GM12878 (cell line): ENCODE data around the gene STX12. TPM values are rescaled to one million over a fixed set of nuclear protein-coding genes. Genes with fewer than 3 reads are reported as not detected.
A peak's percentile ranks its signal among the peaks of the same experiment; 100 is the strongest.

Experiments used
- ATF7 ChIP-seq: fragments of 450-650 bp; IDR thresholded peaks from 2 replicates; pipeline ENCODE4 v1.6.1; 2016; ENCODE audit warnings: low read depth, mild to moderate bottlenecking
- GABPA ChIP-seq: IDR thresholded peaks from 2 replicates; pipeline ENCODE4 v1.6.1; 2014; ENCODE audit warnings: antibody characterized with exemption, low read depth, mild to moderate bottlenecking, inconsistent platforms
- NR2C1 ChIP-seq: fragments of 450-650 bp; IDR thresholded peaks from 2 replicates; pipeline ENCODE4 v1.6.1; 2017; ENCODE audit warnings: antibody characterized with exemption, mild to moderate bottlenecking, moderate library complexity
- NRF1 ChIP-seq: conservative IDR thresholded peaks from 2 replicates; pipeline ENCODE4 v1.6.1; 2011; ENCODE audit warnings: mild to moderate bottlenecking, low read depth, low read length, improper control_type of control experiment
- RELA ChIP-seq: fragments of 450-650 bp; IDR thresholded peaks from 2 replicates; pipeline ENCODE4 v1.8.0; 2014; ENCODE audit warnings: borderline replicate concordance; ENCODE audit not compliant: partially characterized antibody
- SMARCA5 ChIP-seq: fragments of 450-650 bp; IDR thresholded peaks from 2 replicates; pipeline ENCODE4 v1.6.1; 2017; ENCODE audit warnings: mild to moderate bottlenecking
- SUZ12 ChIP-seq: fragments of 200-600 bp; sonication (generic); IDR thresholded peaks from one replicate; pipeline ENCODE4 v1.6.1; 2018; ENCODE audit warnings: antibody characterized with exemption, mild to moderate bottlenecking; ENCODE audit not compliant: unreplicated experiment
- TARDBP ChIP-seq: IDR thresholded peaks from 2 replicates; pipeline ENCODE4 v1.6.1; 2016; ENCODE audit warnings: borderline replicate concordance
- USF2 ChIP-seq: IDR thresholded peaks from 2 replicates; pipeline ENCODE4 v1.6.1; 2011; ENCODE audit warnings: low read depth, low read length, improper control_type of control experiment, borderline replicate concordance
- ZBTB33 ChIP-seq: fragments of 450-650 bp; IDR thresholded peaks from 2 replicates; pipeline ENCODE4 v1.6.1; 2017; ENCODE audit warnings: mild to moderate bottlenecking
- ZBTB40 ChIP-seq: fragments of 450-650 bp; IDR thresholded peaks from 2 replicates; pipeline ENCODE4 v1.6.1; 2016; ENCODE audit warnings: mild to moderate bottlenecking, moderate library complexity, borderline replicate concordance
- ZNF217 ChIP-seq: fragments of 450-650 bp; IDR thresholded peaks from 2 replicates; pipeline ENCODE4 v1.6.1; 2017; ENCODE audit warnings: antibody characterized with exemption, mild to moderate bottlenecking
- ZNF24 ChIP-seq: fragments of 450-650 bp; IDR thresholded peaks from 2 replicates; pipeline ENCODE4 v1.6.1; 2017; ENCODE audit warnings: antibody characterized with exemption, mild to moderate bottlenecking
- ZNF687 ChIP-seq: fragments of 450-650 bp; IDR thresholded peaks from 2 replicates; pipeline ENCODE4 v1.6.1; 2017; ENCODE audit warnings: mild to moderate bottlenecking, moderate library complexity
- polyA plus RNA-seq, 11 experiments: library from polyadenylated mRNA; depleted of rRNA in 4 of 11; unstranded in 6 of 11; stranded (reverse) in 5 of 11; fragments of >200 nt; fragmentation: Nextera tagmentation in 4 of 11; fragmentation: Illumina TruSeq in 1 of 11; extraction: Ambion mirVana in 4 of 11; extraction: Trizol in 1 of 11; gene quantifications; 1 replicate in 1 of 11; 2 replicates in 10 of 11; pipeline versions ENCODE4 v1.2.1 to v1.2.3, GENCODE V29; 2011 to 2016; ENCODE audit warnings: inconsistent platforms in 2 of 11, missing spikeins in 2 of 11, low read depth in 1 of 11
- total RNA-seq, 4 experiments: library from RNA; depleted of rRNA in 3 of 4; stranded (reverse); fragments of >200 nt in 3 of 4; fragmentation: Illumina TruSeq in 1 of 4; extraction: Trizol in 1 of 4; gene quantifications; 2 replicates each; pipeline versions ENCODE4 v1.2.1 to v1.2.3, GENCODE V29; 2013 to 2021
- TF ChIP-seq, protein P1 (sequence below): fragments of 450-650 bp; IDR thresholded peaks from 2 replicates; pipeline ENCODE4 v1.6.1; 2016; ENCODE audit warnings: mild to moderate bottlenecking
- TF ChIP-seq, protein P2 (sequence below): fragments of 450-650 bp; IDR thresholded peaks from 2 replicates; pipeline ENCODE4 v1.6.1; 2016; ENCODE audit warnings: mild to moderate bottlenecking

The STX12 gene
- total and polyA plus RNA-seq, 10 of the 15 experiments (the other 5 are each of a cell fraction or from before 2014, with no cell fraction given): 20.2 to 35.0 (median 28.1) TPM

GRCh38 chr1:27773826-27774445, 917 bp downstream of the STX12 start (continued):
- TF ChIP-seq ZBTB33 (no peak), ATF7 (peak; percentile 69), RELA (no peak), ZNF217 (no peak), SMARCA5 (no peak), NRF1 (no peak), ZBTB40 (no peak), NR2C1 (no peak), GABPA (no peak), USF2 (no peak), TARDBP (no peak), ZNF687 (no peak), SUZ12 (no peak), ZNF24 (no peak)
- TF ChIP-seq, protein P1, sequence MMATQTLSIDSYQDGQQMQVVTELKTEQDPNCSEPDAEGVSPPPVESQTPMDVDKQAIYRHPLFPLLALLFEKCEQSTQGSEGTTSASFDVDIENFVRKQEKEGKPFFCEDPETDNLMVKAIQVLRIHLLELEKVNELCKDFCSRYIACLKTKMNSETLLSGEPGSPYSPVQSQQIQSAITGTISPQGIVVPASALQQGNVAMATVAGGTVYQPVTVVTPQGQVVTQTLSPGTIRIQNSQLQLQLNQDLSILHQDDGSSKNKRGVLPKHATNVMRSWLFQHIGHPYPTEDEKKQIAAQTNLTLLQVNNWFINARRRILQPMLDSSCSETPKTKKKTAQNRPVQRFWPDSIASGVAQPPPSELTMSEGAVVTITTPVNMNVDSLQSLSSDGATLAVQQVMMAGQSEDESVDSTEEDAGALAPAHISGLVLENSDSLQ: no peak
- TF ChIP-seq, protein P2, sequence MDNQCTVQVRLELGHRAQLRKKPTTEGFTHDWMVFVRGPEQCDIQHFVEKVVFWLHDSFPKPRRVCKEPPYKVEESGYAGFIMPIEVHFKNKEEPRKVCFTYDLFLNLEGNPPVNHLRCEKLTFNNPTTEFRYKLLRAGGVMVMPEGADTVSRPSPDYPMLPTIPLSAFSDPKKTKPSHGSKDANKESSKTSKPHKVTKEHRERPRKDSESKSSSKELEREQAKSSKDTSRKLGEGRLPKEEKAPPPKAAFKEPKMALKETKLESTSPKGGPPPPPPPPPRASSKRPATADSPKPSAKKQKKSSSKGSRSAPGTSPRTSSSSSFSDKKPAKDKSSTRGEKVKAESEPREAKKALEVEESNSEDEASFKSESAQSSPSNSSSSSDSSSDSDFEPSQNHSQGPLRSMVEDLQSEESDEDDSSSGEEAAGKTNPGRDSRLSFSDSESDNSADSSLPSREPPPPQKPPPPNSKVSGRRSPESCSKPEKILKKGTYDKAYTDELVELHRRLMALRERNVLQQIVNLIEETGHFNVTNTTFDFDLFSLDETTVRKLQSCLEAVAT: 0 out of 2 replicates have a peak, but pooled peaks have one; percentile 31
